Type B pancreatic cell (in vitro differentiated cells): Measurements from ENCODE around the gene MAOA. TPM values are rescaled to one million over a fixed set of nuclear protein-coding genes. Genes with fewer than 3 reads are reported as not detected.

Experiments
- DNase-seq: peaks from one replicate; pipeline ENCODE4 v3.0.0; 2021; ENCODE audit warnings: mixed read lengths; ENCODE audit not compliant: unreplicated experiment; ENCODE audit errors: extremely low spot score
- H3K27ac Mint-ChIP-seq: 2 replicates; pipeline ENCODE4 v1.8.0; 2021; ENCODE audit warnings: mild to moderate bottlenecking, mixed read lengths
- H3K27me3 Mint-ChIP-seq: 2 replicates; pipeline ENCODE4 v1.8.0; 2021; ENCODE audit warnings: mixed read lengths
- H3K36me3 Mint-ChIP-seq: 2 replicates; pipeline ENCODE4 v1.8.0; 2021; ENCODE audit warnings: mixed read lengths
- H3K4me1 Mint-ChIP-seq: one replicate; pipeline ENCODE4 v1.8.0; 2021; ENCODE audit warnings: mixed read lengths; ENCODE audit not compliant: unreplicated experiment
- H3K4me3 Mint-ChIP-seq: 2 replicates; pipeline ENCODE4 v1.8.0; 2021; ENCODE audit warnings: mild to moderate bottlenecking, mixed read lengths
- H3K9me3 Mint-ChIP-seq: 2 replicates; pipeline ENCODE4 v1.8.0; 2021; ENCODE audit warnings: mixed read lengths
- total RNA-seq: library from RNA; stranded (reverse); gene quantifications from 2 replicates; pipeline ENCODE4 v1.2.1, GENCODE V29; 2021; ENCODE audit warnings: low replicate concordance
- TF ChIP-seq, protein P1 (sequence below): fragments of 200-600 bp; sonication (generic); conservative IDR thresholded peaks from 2 replicates; pipeline ENCODE4 v1.5.0; 2021; ENCODE audit warnings: antibody characterized with exemption, mild to moderate bottlenecking

The MAOA gene
- total RNA-seq, 1 donor from 2014 or later = 18.9 TPM

DNA sequence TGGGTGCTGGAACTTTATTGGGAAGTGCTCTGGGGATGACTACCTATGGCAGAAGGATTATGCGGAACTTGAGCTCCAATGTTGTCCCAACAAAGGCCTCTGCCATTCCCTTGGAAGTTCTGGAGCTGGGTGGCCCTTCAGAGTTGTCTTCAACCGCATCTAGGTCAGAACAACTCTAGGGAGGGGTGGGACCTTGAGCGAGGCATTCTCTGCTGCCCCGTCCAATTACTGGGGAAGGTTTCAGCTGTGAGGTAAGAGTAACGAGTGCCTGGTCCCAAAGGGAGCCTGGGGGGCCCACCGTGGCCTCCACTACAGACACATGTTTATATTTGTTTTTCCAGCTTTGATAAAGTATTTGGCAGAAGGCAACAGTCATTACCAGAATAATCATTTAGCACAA is 79.4 kb downstream of the MAOA start:
- H3K27ac Mint-ChIP-seq = no peak overlapping the region
- H3K9me3 Mint-ChIP-seq = no peaks in the 10 kb centered on the region
- H3K27me3 Mint-ChIP-seq = no peaks in the 10 kb centered on the region
- H3K4me1 Mint-ChIP-seq = peaks cover 14% of the 10 kb centered on the region
- H3K36me3 Mint-ChIP-seq = peaks cover 3% of the 10 kb centered on the region
- TF ChIP-seq, protein P1, sequence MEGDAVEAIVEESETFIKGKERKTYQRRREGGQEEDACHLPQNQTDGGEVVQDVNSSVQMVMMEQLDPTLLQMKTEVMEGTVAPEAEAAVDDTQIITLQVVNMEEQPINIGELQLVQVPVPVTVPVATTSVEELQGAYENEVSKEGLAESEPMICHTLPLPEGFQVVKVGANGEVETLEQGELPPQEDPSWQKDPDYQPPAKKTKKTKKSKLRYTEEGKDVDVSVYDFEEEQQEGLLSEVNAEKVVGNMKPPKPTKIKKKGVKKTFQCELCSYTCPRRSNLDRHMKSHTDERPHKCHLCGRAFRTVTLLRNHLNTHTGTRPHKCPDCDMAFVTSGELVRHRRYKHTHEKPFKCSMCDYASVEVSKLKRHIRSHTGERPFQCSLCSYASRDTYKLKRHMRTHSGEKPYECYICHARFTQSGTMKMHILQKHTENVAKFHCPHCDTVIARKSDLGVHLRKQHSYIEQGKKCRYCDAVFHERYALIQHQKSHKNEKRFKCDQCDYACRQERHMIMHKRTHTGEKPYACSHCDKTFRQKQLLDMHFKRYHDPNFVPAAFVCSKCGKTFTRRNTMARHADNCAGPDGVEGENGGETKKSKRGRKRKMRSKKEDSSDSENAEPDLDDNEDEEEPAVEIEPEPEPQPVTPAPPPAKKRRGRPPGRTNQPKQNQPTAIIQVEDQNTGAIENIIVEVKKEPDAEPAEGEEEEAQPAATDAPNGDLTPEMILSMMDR = no peak
- no peak for DNase-seq
- no peak overlapping the region for H3K4me3 Mint-ChIP-seq

DNA sequence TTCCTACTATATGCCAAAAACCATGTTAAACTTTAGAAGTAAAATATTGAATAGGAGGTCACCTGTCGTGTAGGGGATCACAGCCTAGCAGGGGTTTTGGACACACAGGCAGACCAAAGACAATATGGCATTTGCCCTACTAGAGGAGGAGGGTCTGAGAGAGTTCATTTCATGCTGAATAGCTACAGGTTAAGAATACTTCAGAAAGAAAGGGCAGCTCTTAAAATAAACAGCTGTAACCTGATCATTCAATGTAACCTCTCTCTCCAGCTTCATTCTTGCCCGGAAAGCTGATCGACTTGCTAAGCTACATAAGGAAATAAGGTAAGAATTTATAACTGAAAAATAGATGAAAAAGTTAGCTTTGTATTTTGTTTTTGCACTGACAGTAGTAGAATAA is 79.9 kb downstream of the MAOA start:
- TF ChIP-seq, protein P1 = no peak
- Mint-ChIP-seq H3K27ac (no peak overlapping the region), H3K36me3 (peaks cover 2% of the 10 kb centered on the region), H3K4me3 (no peak overlapping the region), H3K9me3 (no peaks in the 10 kb centered on the region), H3K4me1 (peaks cover 14% of the 10 kb centered on the region), H3K27me3 (no peaks in the 10 kb centered on the region)
- no peak for DNase-seq

DNA sequence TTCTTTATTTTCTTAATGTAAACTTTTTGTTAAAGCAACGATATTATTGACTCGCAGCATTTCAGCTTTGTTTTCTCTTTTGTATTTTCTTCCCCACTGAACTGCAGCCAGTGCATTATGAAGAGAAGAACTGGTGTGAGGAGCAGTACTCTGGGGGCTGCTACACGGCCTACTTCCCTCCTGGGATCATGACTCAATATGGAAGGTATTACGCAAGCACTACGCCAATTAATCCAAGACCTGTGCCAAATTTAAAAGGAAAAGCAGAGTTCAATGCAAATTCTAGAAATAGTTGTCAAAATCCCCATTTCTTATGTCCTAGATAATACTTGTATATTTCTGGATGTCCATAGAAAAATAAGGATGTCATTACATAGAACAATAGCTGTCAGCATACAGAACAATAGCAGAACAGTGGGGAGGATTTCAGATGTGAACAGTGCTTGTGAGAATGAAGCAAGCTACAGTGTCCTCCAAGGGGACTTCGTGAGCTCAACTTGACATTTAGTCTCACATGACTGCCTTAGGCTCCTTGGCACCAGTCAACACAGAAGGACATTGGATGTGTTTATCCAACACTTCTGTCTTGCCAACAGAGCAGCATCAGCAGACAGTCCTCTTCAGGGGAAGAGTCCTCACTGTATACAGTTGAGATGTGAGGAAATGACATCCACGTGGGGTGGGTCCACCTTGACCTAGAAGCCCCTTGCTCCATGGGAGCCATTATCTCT is 85.9 kb downstream of the MAOA start:
- no peaks in the 10 kb centered on the region for H3K9me3 Mint-ChIP-seq
- no peak for DNase-seq
- H3K27ac Mint-ChIP-seq = no peak overlapping the region
- peaks cover 15% of the 10 kb centered on the region for H3K4me1 Mint-ChIP-seq
- no peaks in the 10 kb centered on the region for H3K36me3 Mint-ChIP-seq
- no peaks in the 10 kb centered on the region for H3K27me3 Mint-ChIP-seq
- TF ChIP-seq, protein P1 = no peak
- no peak overlapping the region for H3K4me3 Mint-ChIP-seq

DNA sequence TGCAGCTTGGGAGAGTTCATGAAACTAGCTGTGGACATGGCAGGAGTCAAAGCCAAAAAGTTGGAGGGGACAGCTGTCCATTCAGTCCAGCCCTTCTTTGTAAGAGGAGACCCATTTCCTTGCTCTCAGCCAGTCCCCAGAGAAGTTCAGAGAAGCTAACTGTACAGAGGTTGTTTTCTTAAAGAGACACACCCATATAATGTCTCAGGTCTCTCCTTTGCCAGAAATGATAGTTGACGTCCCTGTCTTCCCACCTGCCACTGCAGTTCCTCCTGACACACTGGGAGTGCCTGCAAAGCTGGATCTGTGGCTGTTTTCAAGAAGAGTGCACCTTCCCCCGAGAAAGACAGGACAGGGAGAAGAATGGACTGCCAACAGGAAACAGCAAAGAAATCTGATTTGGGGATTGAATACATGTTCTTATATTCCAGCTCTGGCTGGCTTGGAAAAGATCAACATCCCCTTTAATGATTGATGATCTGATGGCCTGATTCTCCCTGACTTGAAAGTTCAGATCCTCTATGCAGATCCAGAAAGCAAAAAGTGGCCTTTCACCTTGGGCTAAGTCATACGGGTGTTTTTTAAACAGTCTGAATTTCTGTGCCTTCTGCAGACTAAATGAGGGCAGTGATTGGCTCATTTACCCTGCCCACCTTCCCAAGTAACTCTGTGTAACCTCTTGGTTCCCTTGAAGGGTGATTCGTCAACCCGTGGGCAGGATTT is 87.2 kb downstream of the MAOA start:
- no peak overlapping the region for H3K4me3 Mint-ChIP-seq
- no peak for DNase-seq
- H3K27me3 Mint-ChIP-seq = no peaks in the 10 kb centered on the region
- H3K4me1 Mint-ChIP-seq = peaks cover 11% of the 10 kb centered on the region
- H3K27ac Mint-ChIP-seq = no peak overlapping the region
- no peaks in the 10 kb centered on the region for H3K9me3 Mint-ChIP-seq
- TF ChIP-seq, protein P1 = no peak
- H3K36me3 Mint-ChIP-seq = no peaks in the 10 kb centered on the region

DNA sequence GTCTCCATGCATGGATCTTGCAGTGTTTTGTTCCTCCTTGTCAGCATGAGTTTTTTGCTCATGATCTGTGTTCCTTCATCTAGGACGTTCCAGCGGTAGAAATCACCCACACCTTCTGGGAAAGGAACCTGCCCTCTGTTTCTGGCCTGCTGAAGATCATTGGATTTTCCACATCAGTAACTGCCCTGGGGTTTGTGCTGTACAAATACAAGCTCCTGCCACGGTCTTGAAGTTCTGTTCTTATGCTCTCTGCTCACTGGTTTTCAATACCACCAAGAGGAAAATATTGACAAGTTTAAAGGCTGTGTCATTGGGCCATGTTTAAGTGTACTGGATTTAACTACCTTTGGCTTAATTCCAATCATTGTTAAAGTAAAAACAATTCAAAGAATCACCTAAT is 88.2 kb downstream of the MAOA start:
- Mint-ChIP-seq H3K4me1 (peaks cover 11% of the 10 kb centered on the region), H3K27me3 (no peaks in the 10 kb centered on the region), H3K27ac (no peak overlapping the region), H3K4me3 (no peak overlapping the region), H3K36me3 (no peaks in the 10 kb centered on the region), H3K9me3 (no peaks in the 10 kb centered on the region)
- no peak for DNase-seq
- TF ChIP-seq, protein P1 = no peak
